Activated naive CD8-positive, alpha-beta T cell treated with anti-CD3 and anti-CD28 coated beads for 36 hours (primary cell): Measurements from ENCODE around the gene RNF4. TPM values are rescaled to one million over a fixed set of nuclear protein-coding genes. Genes with fewer than 3 reads are reported as not detected.

Experiments
- DNase-seq: peaks from one replicate; pipeline ENCODE4 v3.0.0; 2021
- H3K27ac Mint-ChIP-seq: one replicate; pipeline ENCODE4 v1.8.0; 2022; ENCODE audit warnings: mild to moderate bottlenecking, moderate library complexity, mixed read lengths
- H3K27me3 Mint-ChIP-seq: one replicate; pipeline ENCODE4 v1.8.0; 2022; ENCODE audit warnings: mild to moderate bottlenecking, mixed read lengths
- H3K36me3 Mint-ChIP-seq: one replicate; pipeline ENCODE4 v1.8.0; 2021; ENCODE audit warnings: mild to moderate bottlenecking, mixed read lengths
- H3K4me1 Mint-ChIP-seq: one replicate; pipeline ENCODE4 v1.8.0; 2021; ENCODE audit warnings: mixed read lengths
- H3K4me3 Mint-ChIP-seq: one replicate; pipeline ENCODE4 v1.8.0; 2022; ENCODE audit warnings: mild to moderate bottlenecking, moderate library complexity, mixed read lengths
- H3K9me3 Mint-ChIP-seq: one replicate; pipeline ENCODE4 v1.8.0; 2022; ENCODE audit warnings: mixed read lengths
- total RNA-seq, 2 experiments: library from RNA; stranded (reverse); gene quantifications; one replicate each; pipeline ENCODE4 v1.2.3, GENCODE V29; 2021

Gene RNF4
- total RNA-seq, 2 experiments from 2014 or later, result 93.3 to 94.5 TPM

- DNase-seq, result no peak
- no peaks in the 10 kb centered on the region for H3K9me3 Mint-ChIP-seq
- H3K27me3 Mint-ChIP-seq, result no peaks in the 10 kb centered on the region
Observed at GRCh38 chr4:2486981-2487380, 18.1 kb downstream of the RNF4 start.

GRCh38 chr4:2487632-2488031 lies 18.7 kb downstream of the RNF4 start:
- peaks cover 37% of the 10 kb centered on the region for H3K36me3 Mint-ChIP-seq
- no peak overlapping the region for H3K4me3 Mint-ChIP-seq
- DNase-seq, result no peak
- no peaks in the 10 kb centered on the region for H3K27me3 Mint-ChIP-seq
- peaks cover 67% of the 10 kb centered on the region for H3K4me1 Mint-ChIP-seq
- H3K27ac Mint-ChIP-seq, result peak overlapping the region; percentile 31
- no peaks in the 10 kb centered on the region for H3K9me3 Mint-ChIP-seq

More at GRCh38 chr4:2486981-2487380, 18.1 kb downstream of the RNF4 start:
- Mint-ChIP-seq H3K27ac (peak overlapping the region; percentile 54), H3K4me1 (peaks cover 69% of the 10 kb centered on the region), H3K4me3 (peak overlapping the region; percentile 14), H3K36me3 (peaks cover 33% of the 10 kb centered on the region)

DNA sequence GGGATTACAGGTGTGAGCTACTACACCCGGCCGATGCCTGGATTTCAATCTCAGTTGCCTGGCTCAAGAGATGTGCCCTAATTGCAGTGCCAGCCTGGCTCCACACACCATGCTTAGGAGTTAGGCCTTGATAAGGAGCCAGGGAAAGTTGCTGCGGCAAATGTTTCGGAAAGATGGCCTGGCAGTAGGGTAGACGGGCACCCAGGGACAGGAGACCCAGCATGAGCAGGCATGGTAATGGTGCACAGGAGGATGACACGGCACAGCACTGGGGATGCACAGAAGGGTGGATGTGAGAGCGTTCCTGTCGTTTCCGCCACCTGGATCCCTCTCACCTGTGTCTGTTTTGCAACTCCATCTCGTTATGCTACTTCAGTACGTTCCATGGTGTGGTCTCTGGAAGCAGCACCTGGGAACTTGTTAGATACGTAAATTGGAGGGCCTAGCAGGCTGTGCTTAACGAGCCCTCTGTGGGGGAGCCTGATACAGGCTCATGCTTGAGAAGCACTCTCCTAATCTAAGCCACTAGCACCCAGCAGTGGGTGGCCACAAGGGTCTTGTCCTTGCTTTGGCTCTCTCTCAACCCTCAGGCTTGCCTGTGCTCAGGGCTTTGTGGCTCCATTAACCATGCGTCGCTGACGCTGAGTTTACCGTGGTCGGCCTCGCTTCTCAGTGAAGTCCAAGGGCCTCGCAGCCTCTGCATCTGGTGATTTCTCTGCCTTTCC lies 20.3 kb downstream of the RNF4 start:
- Mint-ChIP-seq H3K9me3 (no peaks in the 10 kb centered on the region), H3K27me3 (no peaks in the 10 kb centered on the region), H3K4me1 (peaks cover 58% of the 10 kb centered on the region), H3K36me3 (peaks cover 40% of the 10 kb centered on the region), H3K27ac (peak overlapping the region; percentile 73), H3K4me3 (no peak overlapping the region)
- DNase-seq, result no peak

DNA sequence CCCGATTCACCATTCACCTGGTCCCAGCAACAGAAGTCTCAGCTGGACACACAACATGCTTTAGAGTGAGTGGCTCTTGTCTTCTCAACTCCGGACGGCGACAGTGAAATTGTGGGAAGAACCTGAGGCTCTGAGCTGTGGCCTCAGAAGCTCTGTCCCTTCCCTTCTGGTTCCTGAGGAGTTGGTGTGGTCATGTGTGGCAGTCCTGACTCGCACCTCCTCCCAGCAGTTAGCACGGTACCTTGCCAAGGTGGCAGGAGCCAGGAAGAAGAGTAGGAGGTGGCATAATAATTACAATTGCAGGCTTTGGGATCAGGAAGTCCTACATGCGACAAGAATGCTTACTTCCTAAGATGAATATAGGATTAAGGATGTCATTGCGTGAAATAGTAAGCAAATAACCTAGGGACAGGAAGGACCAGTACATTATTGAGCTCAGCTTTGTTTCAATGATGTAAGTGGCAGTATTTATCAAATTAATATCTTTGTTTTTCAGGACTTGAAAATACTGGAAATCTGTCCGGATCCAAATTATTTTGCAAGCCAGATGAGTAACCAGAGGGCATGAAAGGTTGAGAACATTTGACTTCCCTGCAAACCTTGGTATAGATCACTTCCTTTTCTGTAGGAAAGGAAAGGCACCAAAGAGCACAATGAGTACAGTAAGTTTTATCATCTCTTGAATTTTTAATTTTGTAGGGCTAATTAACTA lies 21.1 kb downstream of the RNF4 start:
- no peak for DNase-seq
- H3K9me3 Mint-ChIP-seq, result no peaks in the 10 kb centered on the region
- no peak overlapping the region for H3K4me3 Mint-ChIP-seq
- no peaks in the 10 kb centered on the region for H3K27me3 Mint-ChIP-seq
- peak overlapping the region; percentile 73 for H3K27ac Mint-ChIP-seq
- H3K4me1 Mint-ChIP-seq, result peaks cover 51% of the 10 kb centered on the region
- peaks cover 40% of the 10 kb centered on the region for H3K36me3 Mint-ChIP-seq

GRCh38 chr4:2492970-2493369 lies 24.1 kb downstream of the RNF4 start:
- H3K4me3 Mint-ChIP-seq, result no peak overlapping the region
- peaks cover 42% of the 10 kb centered on the region for H3K36me3 Mint-ChIP-seq
- DNase-seq, result no peak
- H3K27ac Mint-ChIP-seq, result peak overlapping the region; percentile 10
- no peaks in the 10 kb centered on the region for H3K27me3 Mint-ChIP-seq
- H3K4me1 Mint-ChIP-seq, result peaks cover 27% of the 10 kb centered on the region
- H3K9me3 Mint-ChIP-seq, result no peaks in the 10 kb centered on the region

DNA sequence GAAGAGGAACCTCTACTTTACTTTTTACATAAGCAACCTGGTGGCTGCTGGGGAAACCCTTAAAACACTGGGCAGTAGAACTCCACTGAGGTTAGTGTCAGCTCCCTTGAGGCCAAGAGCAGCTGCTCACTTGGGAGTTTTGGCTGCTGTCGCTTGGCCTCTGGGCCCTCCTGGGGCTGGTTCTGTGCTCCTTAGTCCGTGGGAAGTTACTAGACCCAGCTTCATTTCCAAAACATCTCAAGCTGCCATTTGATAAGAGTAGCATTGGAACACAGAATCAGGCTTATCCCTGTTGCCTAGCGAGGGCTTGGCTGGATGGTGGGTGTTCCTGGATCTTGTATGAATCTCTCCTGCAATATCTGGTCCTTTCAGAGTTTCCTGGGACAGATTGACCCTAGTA lies 26.1 kb downstream of the RNF4 start:
- Mint-ChIP-seq H3K9me3 (no peaks in the 10 kb centered on the region), H3K36me3 (peaks cover 36% of the 10 kb centered on the region), H3K4me3 (no peak overlapping the region), H3K4me1 (peaks cover 18% of the 10 kb centered on the region), H3K27ac (no peak overlapping the region), H3K27me3 (no peaks in the 10 kb centered on the region)
- DNase-seq, result no peak

DNA sequence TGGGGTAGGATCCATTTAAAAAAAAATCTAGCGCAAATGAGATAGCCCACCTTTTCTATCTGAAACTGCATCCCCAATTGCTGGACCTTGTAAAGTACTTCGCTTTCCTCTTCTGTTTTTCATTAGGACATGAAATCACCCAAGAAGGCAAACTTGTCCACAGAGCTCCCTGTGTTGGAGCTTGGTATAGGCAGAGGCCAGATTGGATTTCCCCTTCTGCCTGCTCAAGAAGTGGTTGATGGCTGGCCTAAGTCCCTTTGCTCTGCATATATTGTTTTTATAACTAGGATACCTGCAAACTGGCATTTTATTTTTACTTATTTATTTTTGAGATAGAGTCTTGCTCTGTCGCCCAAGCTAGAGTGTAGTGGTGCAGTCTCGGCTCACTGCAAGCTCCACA lies 28.4 kb downstream of the RNF4 start:
- peaks cover 40% of the 10 kb centered on the region for H3K36me3 Mint-ChIP-seq
- no peak for DNase-seq
- no peak overlapping the region for H3K4me3 Mint-ChIP-seq
- no peaks in the 10 kb centered on the region for H3K9me3 Mint-ChIP-seq
- no peaks in the 10 kb centered on the region for H3K27me3 Mint-ChIP-seq
- H3K27ac Mint-ChIP-seq, result no peak overlapping the region
- H3K4me1 Mint-ChIP-seq, result peaks cover 13% of the 10 kb centered on the region

GRCh38 chr4:2497931-2498330 lies 29.0 kb downstream of the RNF4 start:
- Mint-ChIP-seq H3K4me3 (no peak overlapping the region), H3K27me3 (no peaks in the 10 kb centered on the region), H3K36me3 (peaks cover 34% of the 10 kb centered on the region), H3K27ac (peak overlapping the region; percentile 12), H3K4me1 (peaks cover 7% of the 10 kb centered on the region), H3K9me3 (no peaks in the 10 kb centered on the region)
- DNase-seq, result no peak

GRCh38 chr4:2500547-2500946 lies 31.6 kb downstream of the RNF4 start:
- no peaks in the 10 kb centered on the region for H3K27me3 Mint-ChIP-seq

GRCh38 chr4:2501034-2501594 lies 32.2 kb downstream of the RNF4 start:
- Mint-ChIP-seq H3K4me3 (no peak overlapping the region), H3K9me3 (no peaks in the 10 kb centered on the region), H3K27me3 (no peaks in the 10 kb centered on the region), H3K27ac (no peak overlapping the region), H3K36me3 (peaks cover 30% of the 10 kb centered on the region), H3K4me1 (peaks cover 7% of the 10 kb centered on the region)
- DNase-seq, result no peak

More at GRCh38 chr4:2500547-2500946, 31.6 kb downstream of the RNF4 start:
- Mint-ChIP-seq H3K27ac (peak overlapping the region; percentile 31), H3K36me3 (peaks cover 30% of the 10 kb centered on the region), H3K4me3 (no peak overlapping the region), H3K4me1 (peaks cover 7% of the 10 kb centered on the region), H3K9me3 (no peaks in the 10 kb centered on the region)
- no peak for DNase-seq

DNA sequence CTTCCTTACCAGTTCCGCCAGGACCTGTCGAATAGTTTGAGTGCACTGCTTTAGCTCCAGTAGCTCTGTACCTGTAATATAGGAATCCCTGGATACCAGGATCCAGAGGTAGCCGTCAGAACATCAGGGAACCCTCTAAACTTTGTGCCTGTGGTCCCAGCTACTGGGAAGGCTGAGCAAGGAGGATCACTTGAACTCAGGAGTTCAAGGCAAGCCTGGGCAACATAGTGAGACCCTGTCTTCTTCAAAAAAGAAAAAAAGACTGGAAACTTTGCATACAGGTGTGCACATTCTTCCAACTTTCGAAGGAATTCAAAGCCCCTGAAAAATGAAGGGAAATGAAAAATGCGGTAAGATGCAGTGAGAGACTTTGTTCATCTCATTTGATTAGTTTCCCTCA lies 34.9 kb downstream of the RNF4 start:
- no peak for DNase-seq
- H3K27me3 Mint-ChIP-seq, result no peaks in the 10 kb centered on the region
- peaks cover 8% of the 10 kb centered on the region for H3K4me1 Mint-ChIP-seq
- H3K36me3 Mint-ChIP-seq, result peaks cover 28% of the 10 kb centered on the region
- no peak overlapping the region for H3K4me3 Mint-ChIP-seq
- H3K27ac Mint-ChIP-seq, result no peak overlapping the region
- H3K9me3 Mint-ChIP-seq, result no peaks in the 10 kb centered on the region

GRCh38 chr4:2507259-2507658 lies 38.4 kb downstream of the RNF4 start:
- H3K9me3 Mint-ChIP-seq, result no peaks in the 10 kb centered on the region
- H3K27me3 Mint-ChIP-seq, result no peaks in the 10 kb centered on the region
- H3K36me3 Mint-ChIP-seq, result peaks cover 14% of the 10 kb centered on the region
- no peak overlapping the region for H3K27ac Mint-ChIP-seq
- H3K4me3 Mint-ChIP-seq, result no peak overlapping the region
- H3K4me1 Mint-ChIP-seq, result peaks cover 11% of the 10 kb centered on the region
- DNase-seq, result no peak

- no peak overlapping the region for H3K27ac Mint-ChIP-seq
- H3K4me1 Mint-ChIP-seq, result peaks cover 11% of the 10 kb centered on the region
- H3K27me3 Mint-ChIP-seq, result no peaks in the 10 kb centered on the region
Observed at GRCh38 chr4:2507855-2508254, 38.9 kb downstream of the RNF4 start.

DNA sequence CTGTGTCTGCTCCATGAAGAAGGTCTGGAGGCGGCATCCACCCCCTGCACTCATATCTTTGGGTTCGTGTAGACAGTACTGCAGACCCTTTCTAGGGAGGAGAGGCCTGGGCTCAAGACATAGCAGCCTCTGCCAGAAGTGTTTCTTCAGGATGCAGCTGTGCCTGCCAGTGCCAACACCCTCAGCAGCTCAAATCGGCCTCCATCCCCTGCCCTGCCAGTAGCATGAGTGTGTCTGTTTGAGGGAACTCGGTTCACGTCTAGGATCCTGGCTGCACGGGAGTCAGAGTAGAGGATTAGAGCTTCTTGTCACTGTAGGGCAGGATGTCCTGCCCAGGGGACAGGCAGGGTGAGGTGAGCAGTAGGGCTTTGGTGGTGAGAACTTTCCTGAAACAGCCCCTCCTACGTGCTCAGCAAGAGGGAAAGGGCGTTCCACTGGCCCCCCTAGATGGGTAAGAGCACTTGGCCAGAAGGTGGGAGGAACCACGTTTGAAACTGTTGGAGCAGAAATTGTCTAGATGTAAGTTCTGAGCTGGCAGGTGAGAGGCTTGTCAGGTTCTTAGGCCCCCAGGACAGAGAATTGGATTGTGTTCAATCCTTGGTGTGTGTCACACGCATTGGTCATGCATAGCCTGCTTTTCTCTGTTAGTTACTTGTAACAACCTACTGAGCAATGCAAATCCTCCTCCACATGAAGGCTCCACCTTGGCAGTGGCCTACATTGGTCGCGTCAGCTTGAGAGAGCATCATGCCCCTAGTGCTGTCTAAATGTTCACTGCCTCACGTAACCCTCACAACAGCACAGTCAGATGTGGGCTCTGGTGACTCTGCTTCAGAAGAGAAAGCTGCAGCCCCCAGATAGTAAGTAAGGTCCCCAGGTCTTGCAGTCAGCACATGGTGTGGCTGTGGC lies 41.7 kb downstream of the RNF4 start:
- peaks cover 9% of the 10 kb centered on the region for H3K36me3 Mint-ChIP-seq

More at GRCh38 chr4:2507855-2508254, 38.9 kb downstream of the RNF4 start:
- Mint-ChIP-seq H3K9me3 (no peaks in the 10 kb centered on the region), H3K4me3 (no peak overlapping the region), H3K36me3 (peaks cover 15% of the 10 kb centered on the region)
- DNase-seq, result no peak

More for the DNA sequence above, 41.7 kb downstream of the RNF4 start:
- Mint-ChIP-seq H3K4me3 (no peak overlapping the region), H3K27me3 (no peaks in the 10 kb centered on the region), H3K9me3 (no peaks in the 10 kb centered on the region), H3K27ac (peak overlapping the region; percentile 16), H3K4me1 (peaks cover 11% of the 10 kb centered on the region)
- no peak for DNase-seq
